NCI-H146 treated with DMSO at 0.1 percent for 48 hours (cell line): ENCODE measurements around the gene FARSA.
"Not testable (repeated sequence)": the region's sequence is repeated elsewhere in the genome, so short reads cannot be mapped to it uniquely, and the experiment has no call there.

Source experiments
- DNase-seq: peaks from one replicate; lab custom pipeline; 2025; ENCODE audit not compliant: unreplicated experiment; lab: John Stamatoyannopoulos, UW

The FARSA gene

GRCh38 chr19:12933287-12934072, at the start of gene FARSA:
TSS of gene FARSA (minus strand) at chr19:12933711. CDS start at chr19:12933696, 15 bp downstream.
- peak; percentile 93 for DNase-seq

GRCh38 chr19:12983091-12983490, 49.6 kb upstream of the FARSA start:
- no peak for DNase-seq

- no peak for DNase-seq
Measured at GRCh38 chr19:12982648-12983047, 49.1 kb upstream of the FARSA start.

GRCh38 chr19:12979974-12980373, 46.5 kb upstream of the FARSA start:
- DNase-seq, result no peak

GRCh38 chr19:12976109-12976508, 42.6 kb upstream of the FARSA start:
- not testable (repeated sequence) for DNase-seq

- DNase-seq, result no peak
Measured at GRCh38 chr19:12975221-12975741, 41.8 kb upstream of the FARSA start.

GRCh38 chr19:12974301-12975220, 41.0 kb upstream of the FARSA start:
- DNase-seq, result no peak

GRCh38 chr19:12973236-12973635, 39.7 kb upstream of the FARSA start:
- DNase-seq, result no peak

GRCh38 chr19:12970070-12970820, 36.7 kb upstream of the FARSA start:
- DNase-seq, result no peak

GRCh38 chr19:12969292-12969988, 35.9 kb upstream of the FARSA start, which contains the start of gene DAND5:
TSS of gene DAND5 (plus strand) at chr19:12969576. CDS start at chr19:12969661, 85 bp downstream.
- DNase-seq, result no peak

GRCh38 chr19:12967907-12968306, 34.4 kb upstream of the FARSA start:
- no peak for DNase-seq

GRCh38 chr19:12965812-12966135, 32.3 kb upstream of the FARSA start:
- no peak for DNase-seq

GRCh38 chr19:12965017-12965811, 31.7 kb upstream of the FARSA start:
- DNase-seq, result peak; percentile 83

GRCh38 chr19:12959481-12959880, 26.0 kb upstream of the FARSA start:
- DNase-seq, result no peak

GRCh38 chr19:12957389-12957952, 24.0 kb upstream of the FARSA start:
- DNase-seq, result not testable (repeated sequence)

- DNase-seq, result peak; percentile 80
Measured at GRCh38 chr19:12956446-12957388, 23.2 kb upstream of the FARSA start, which contains the start of gene GADD45GIP1. TSS of gene GADD45GIP1 (minus strand) at chr19:12957223. CDS start at chr19:12957212, 11 bp downstream.

GRCh38 chr19:12955996-12956395, 22.5 kb upstream of the FARSA start:
- DNase-seq, result no peak

- DNase-seq, result not testable (repeated sequence)
Measured at GRCh38 chr19:12955575-12955974, 22.1 kb upstream of the FARSA start.
